SK-N-SH (cell line): Measurements from ENCODE around the gene PDE4D. TPM values are rescaled to one million over a fixed set of nuclear protein-coding genes. Genes with fewer than 3 reads are reported as not detected.

Source experiments
- CTCF ChIA-PET: fragments of 300-600, 350-600 bp; formaldehyde crosslinking; extraction: SDS; loops from one replicate; lab custom pipeline; 2021; lab: Yijun Ruan, JAX
- POLR2A ChIA-PET: fragments of 350-600 bp; sonication (Branson Sonifier 250); formaldehyde crosslinking; extraction: SDS; loops from one replicate; lab custom pipeline; 2020; ENCODE audit warnings: antibody characterized with exemption, inconsistent platforms; lab: Yijun Ruan, JAX
- DNase-seq: peaks from one replicate; pipeline ENCODE4 v3.0.0; 2012
- H2AFZ ChIP-seq: fragments of 200-600 bp; sonication (generic); 2 replicates; pipeline ENCODE4 v1.8.1; 2016; ENCODE audit warnings: antibody characterized with exemption, mild to moderate bottlenecking, low read depth
- H3F3A ChIP-seq: fragments of 200-600 bp; sonication (generic); replicated peaks from 2 replicates; pipeline ENCODE3; 2016; ENCODE audit warnings: antibody characterized with exemption, mild to moderate bottlenecking; ENCODE audit not compliant: insufficient read depth
- H3K27ac ChIP-seq, 2 experiments: fragments of 200-500 bp in 1 of 2; fragments of 200-600 bp in 1 of 2; sonication (Bioruptor generic) in 1 of 2; sonication (generic), shearing (Covaris generic) in 1 of 2; 2 replicates each; pipeline versions ENCODE4 v1.5.1 to v1.6.1; 2014 to 2016; ENCODE audit warnings: low read depth in 2 of 2, inconsistent platforms in 1 of 2, low read length in 1 of 2, mild to moderate bottlenecking in 1 of 2, mixed read lengths in 1 of 2
- H3K27me3 ChIP-seq: fragments of 200-600 bp; sonication (generic), shearing (Covaris generic); 2 replicates; pipeline ENCODE4 v1.6.1; 2016; ENCODE audit warnings: mixed run types; ENCODE audit not compliant: insufficient read depth
- H3K36me3 ChIP-seq, 2 experiments: fragments of 200-500 bp in 1 of 2; fragments of 200-600 bp in 1 of 2; sonication (Bioruptor generic) in 1 of 2; sonication (generic) in 1 of 2; replicated peaks in 1 of 2; 2 replicates each; pipeline versions ENCODE3 to v1.5.1; 2014 to 2016; ENCODE audit warnings: low read length in 1 of 2, mild to moderate bottlenecking in 1 of 2; ENCODE audit not compliant: insufficient read depth in 2 of 2, control insufficient read depth in 1 of 2
- H3K4me1 ChIP-seq, 2 experiments: fragments of 200-500 bp in 1 of 2; fragments of 200-600 bp in 1 of 2; sonication (Bioruptor generic) in 1 of 2; sonication (generic), shearing (Covaris generic) in 1 of 2; 2 replicates each; pipeline versions ENCODE4 v1.5.1 to v1.6.1; 2014 to 2016; ENCODE audit warnings: low read depth in 1 of 2, low read length in 1 of 2, mixed run types in 1 of 2; ENCODE audit not compliant: insufficient read depth in 2 of 2, control insufficient read depth in 1 of 2
- H3K4me2 ChIP-seq: fragments of 200-600 bp; sonication (generic), shearing (Covaris generic); 2 replicates; pipeline ENCODE4 v1.6.1; 2017; ENCODE audit warnings: mixed run types
- H3K4me3 ChIP-seq, 2 experiments: fragments of 200-500 bp in 1 of 2; fragments of 200-600 bp in 1 of 2; sonication (Bioruptor generic) in 1 of 2; sonication (generic), shearing (Covaris generic) in 1 of 2; 2 replicates each; pipeline versions ENCODE4 v1.5.1 to v1.8.1; 2014 to 2016; ENCODE audit warnings: low read depth in 2 of 2, inconsistent platforms in 1 of 2, low read length in 1 of 2, mild to moderate bottlenecking in 1 of 2, mixed read lengths in 1 of 2, moderate library complexity in 1 of 2
- H3K79me2 ChIP-seq: fragments of 200-600 bp; sonication (generic); 2 replicates; pipeline ENCODE4 v1.8.1; 2017; ENCODE audit warnings: mild to moderate bottlenecking; ENCODE audit not compliant: insufficient read depth
- H3K9ac ChIP-seq: fragments of 200-600 bp; sonication (generic); 2 replicates; pipeline ENCODE4 v1.6.1; 2017; ENCODE audit warnings: mixed run types
- H3K9me2 ChIP-seq: fragments of 200-600 bp; sonication (generic); 2 replicates; pipeline ENCODE4 v1.6.1; 2017; ENCODE audit warnings: mixed run types
- H3K9me3 ChIP-seq: fragments of 200-600 bp; sonication (generic); 2 replicates; pipeline ENCODE4 v1.6.1; 2017; ENCODE audit warnings: mixed run types, mild to moderate bottlenecking, moderate library complexity
- H4K20me1 ChIP-seq: fragments of 200-600 bp; sonication (generic); 2 replicates; pipeline ENCODE4 v1.6.1; 2017; ENCODE audit warnings: mild to moderate bottlenecking, mixed run types; ENCODE audit not compliant: insufficient read depth
- EP300 ChIP-seq, 2 experiments: IDR thresholded peaks; 2 replicates each; pipeline versions ENCODE4 v1.4.0 to v1.6.1; 2012; ENCODE audit warnings: borderline replicate concordance in 1 of 2, low read depth in 1 of 2, low read length in 1 of 2
- EZH2phosphoT487 ChIP-seq: fragments of 200-600 bp; sonication (generic); IDR thresholded peaks from 2 replicates; pipeline ENCODE4 v1.6.1; 2017; ENCODE audit warnings: low read depth, mixed run types, mild to moderate bottlenecking, antibody characterized with exemption, moderate library complexity, borderline replicate concordance
- FOSL2 ChIP-seq: IDR thresholded peaks from 2 replicates; pipeline ENCODE4 v1.4.0; 2012; ENCODE audit warnings: low read depth, mild to moderate bottlenecking, moderate library complexity, borderline replicate concordance
- FOXJ3 ChIP-seq: sonication (generic); formaldehyde crosslinking; IDR thresholded peaks from 2 replicates; pipeline ENCODE4 v1.5.1; 2020; ENCODE audit warnings: mild to moderate bottlenecking, missing genetic modification reagents
- GATA2 ChIP-seq: sonication (generic); formaldehyde crosslinking; IDR thresholded peaks from 2 replicates; pipeline ENCODE4 v1.5.0; 2020; ENCODE audit warnings: mild to moderate bottlenecking, missing genetic modification reagents
- MEF2A ChIP-seq: IDR thresholded peaks from 2 replicates; pipeline ENCODE4 v1.4.0; 2012; ENCODE audit warnings: low read depth, borderline replicate concordance
- MXI1 ChIP-seq: IDR thresholded peaks from 2 replicates; pipeline ENCODE4 v1.6.1; 2012; ENCODE audit warnings: mild to moderate bottlenecking, low read depth, low read length, improper control_type of control experiment
- NFIC ChIP-seq: IDR thresholded peaks from 2 replicates; pipeline ENCODE4 v1.4.0; 2012; ENCODE audit warnings: borderline replicate concordance
- RCOR1 ChIP-seq: fragments of 150-350 bp; IDR thresholded peaks from 2 replicates; pipeline ENCODE4 v1.6.1; 2017; ENCODE audit warnings: antibody characterized with exemption, low read length
- RFX5 ChIP-seq: IDR thresholded peaks from 2 replicates; pipeline ENCODE4 v1.6.1; 2012; ENCODE audit warnings: mild to moderate bottlenecking, improper control_type of control experiment, low read length
- TEAD4 ChIP-seq: IDR thresholded peaks from 2 replicates; pipeline ENCODE4 v1.4.0; 2012; ENCODE audit warnings: mild to moderate bottlenecking, borderline replicate concordance; ENCODE audit not compliant: insufficient read depth
- WGBS: methylation state at CpG from one replicate; pipeline ENCODE4 v1.1.6; 2017; ENCODE audit warnings: low lambda C conversion rate; 5-methylcytosine and 5-hydroxymethylcytosine counted together
- polyA plus RNA-seq, 3 experiments: library from polyadenylated mRNA; depleted of rRNA; stranded (reverse); fragments of >200 nt; gene quantifications; 2 replicates each; pipeline ENCODE4 v1.2.3, GENCODE V29; 2012
- TF ChIP-seq, protein P1 (sequence below): IDR thresholded peaks from 2 replicates; pipeline ENCODE4 v1.4.0; 2012; ENCODE audit warnings: low read depth, borderline replicate concordance
- TF ChIP-seq, protein P2 (sequence below): IDR thresholded peaks from 2 replicates; pipeline ENCODE4 v1.4.0; 2012; ENCODE audit warnings: low read depth, borderline replicate concordance
- TF ChIP-seq, protein P3 (sequence below): IDR thresholded peaks from 2 replicates; pipeline ENCODE4 v1.4.0; 2012; ENCODE audit warnings: low read depth
- TF ChIP-seq, protein P4 (sequence below): fragments of 150-350 bp; IDR thresholded peaks from 2 replicates; pipeline ENCODE4 v1.6.1; 2017; ENCODE audit warnings: antibody characterized with exemption, low read length, low read depth, borderline replicate concordance

The PDE4D gene
- polyA plus RNA-seq, 1 of the 3 experiments (the other 2 are of a cell fraction), result 2.4 TPM

DNA sequence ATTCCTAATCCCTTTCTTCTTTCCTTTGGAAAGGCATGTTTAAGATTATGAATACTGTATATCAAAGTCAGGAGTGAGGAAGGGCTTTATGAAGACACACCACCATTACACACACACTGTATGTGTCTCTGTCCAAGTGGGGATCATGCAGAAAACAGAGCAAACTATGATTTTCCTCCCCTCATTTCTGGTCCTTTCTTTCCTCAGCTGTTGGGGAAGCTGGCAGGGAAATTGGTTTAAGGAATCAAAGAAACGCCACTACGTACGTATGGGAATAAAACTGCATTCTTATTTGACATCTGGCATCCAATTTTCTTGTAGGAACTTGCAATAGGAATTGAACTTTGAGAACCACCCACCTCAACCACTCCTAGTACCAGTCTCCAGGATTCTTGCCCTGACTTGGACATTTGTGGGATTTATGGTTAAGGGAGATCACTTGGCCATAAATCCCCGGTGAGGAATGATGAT is 125.8 kb downstream of the PDE4D start:
- Histone ChIP-seq H3K4me3 (peak overlapping the region; percentile 79 to 85), H3K27me3 (no peaks in the 10 kb centered on the region), H3K27ac (peak overlapping the region; percentile 78 to 90), H3K9me3 (no peaks in the 10 kb centered on the region), H4K20me1 (no peaks in the 10 kb centered on the region), H3K4me1 (peaks cover 12% of the 10 kb centered on the region in 2 experiments; a peak in 3 of 4 replicates), H3K4me2 (peak overlapping the region; percentile 82), H3K36me3 (no peaks in the 10 kb centered on the region), H3F3A (peaks cover 16% of the 10 kb centered on the region), H3K79me2 (peaks cover 7% of the 10 kb centered on the region; the same call in 1 of the 2 replicates), H2AFZ (peak overlapping the region; percentile 88), H3K9me2 (no peaks in the 10 kb centered on the region), H3K9ac (peak overlapping the region; percentile 80)
- no peak for DNase-seq
- POLR2A ChIA-PET, result interaction anchor here (1.3 kb wide), 1 partner anchor 18 kb away, joined by 5 read pairs; no protein-coding TSS in a partner anchor
- TF ChIP-seq RFX5 (no peak), EP300 (IDR thresholded peaks at IDR 0.05; ENCODE audit: borderline replicate concordance in 1 of 2, low read depth in 1 of 2, low read length in 1 of 2) (no peak), FOSL2 (no peak), GATA2 (CRISPR knock-in tag) (no peak), FOXJ3 (CRISPR knock-in tag) (no peak), EZH2phosphoT487 (no peak), NFIC (no peak; the same call in 1 of the 2 replicates), TEAD4 (no peak), MEF2A (no peak), MXI1 (no peak)
- TF ChIP-seq, protein P1, sequence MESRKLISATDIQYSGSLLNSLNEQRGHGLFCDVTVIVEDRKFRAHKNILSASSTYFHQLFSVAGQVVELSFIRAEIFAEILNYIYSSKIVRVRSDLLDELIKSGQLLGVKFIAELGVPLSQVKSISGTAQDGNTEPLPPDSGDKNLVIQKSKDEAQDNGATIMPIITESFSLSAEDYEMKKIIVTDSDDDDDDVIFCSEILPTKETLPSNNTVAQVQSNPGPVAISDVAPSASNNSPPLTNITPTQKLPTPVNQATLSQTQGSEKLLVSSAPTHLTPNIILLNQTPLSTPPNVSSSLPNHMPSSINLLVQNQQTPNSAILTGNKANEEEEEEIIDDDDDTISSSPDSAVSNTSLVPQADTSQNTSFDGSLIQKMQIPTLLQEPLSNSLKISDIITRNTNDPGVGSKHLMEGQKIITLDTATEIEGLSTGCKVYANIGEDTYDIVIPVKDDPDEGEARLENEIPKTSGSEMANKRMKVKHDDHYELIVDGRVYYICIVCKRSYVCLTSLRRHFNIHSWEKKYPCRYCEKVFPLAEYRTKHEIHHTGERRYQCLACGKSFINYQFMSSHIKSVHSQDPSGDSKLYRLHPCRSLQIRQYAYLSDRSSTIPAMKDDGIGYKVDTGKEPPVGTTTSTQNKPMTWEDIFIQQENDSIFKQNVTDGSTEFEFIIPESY, result no peak
- WGBS, result 12% methylated on average over 4 of the region's 4 CpGs
- CTCF ChIA-PET, result interaction anchor here (0.9 to 1.6 kb wide), 5 partner anchors 13 to 387 kb away, joined by 3 to 8 read pairs (median 3); no protein-coding TSS in a partner anchor

DNA sequence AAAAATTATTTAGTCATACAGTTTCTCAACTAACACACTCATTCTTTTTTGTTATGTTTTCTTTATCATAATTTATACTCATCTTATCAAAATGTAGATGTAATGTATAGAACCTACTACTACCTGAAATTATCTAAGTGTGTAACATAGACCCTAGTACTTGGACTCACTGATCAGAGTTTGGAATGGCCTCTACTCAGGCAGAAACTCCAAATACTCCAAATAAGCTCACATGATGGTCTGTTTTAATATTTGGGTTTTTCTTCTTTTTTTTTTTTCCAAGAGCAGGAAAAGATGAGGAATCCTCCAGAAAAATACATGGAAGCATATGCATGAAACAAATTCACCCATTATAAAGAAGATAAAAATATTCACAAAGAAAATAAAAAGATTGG is 126.3 kb downstream of the PDE4D start:
- ChIA-PET POLR2A (no interaction called here), CTCF (interaction anchor here (0.9 kb wide), 1 partner anchor 33 kb away, joined by 3 read pairs; no protein-coding TSS in a partner anchor)
- no peak for DNase-seq
- H3K4me1 ChIP-seq, result peaks cover 12% of the 10 kb centered on the region in 2 experiments; a peak in 3 of 4 replicates
- H3K9ac ChIP-seq, result peak overlapping the region; percentile 80; the same call in 1 of the 2 replicates
- peaks cover 7% of the 10 kb centered on the region; the same call in 1 of the 2 replicates for H3K79me2 ChIP-seq
- peak overlapping the region; percentile 78 to 90 for H3K27ac ChIP-seq
- H3F3A ChIP-seq, result peaks cover 16% of the 10 kb centered on the region
- H2AFZ ChIP-seq, result 0 out of 2 replicates have a peak overlapping the region, but pooled peaks have one; percentile 88
- peak overlapping the region; percentile 82 for H3K4me2 ChIP-seq
- H3K9me3 ChIP-seq, result no peaks in the 10 kb centered on the region
- no peaks in the 10 kb centered on the region for H3K27me3 ChIP-seq
- TF ChIP-seq, protein P2, sequence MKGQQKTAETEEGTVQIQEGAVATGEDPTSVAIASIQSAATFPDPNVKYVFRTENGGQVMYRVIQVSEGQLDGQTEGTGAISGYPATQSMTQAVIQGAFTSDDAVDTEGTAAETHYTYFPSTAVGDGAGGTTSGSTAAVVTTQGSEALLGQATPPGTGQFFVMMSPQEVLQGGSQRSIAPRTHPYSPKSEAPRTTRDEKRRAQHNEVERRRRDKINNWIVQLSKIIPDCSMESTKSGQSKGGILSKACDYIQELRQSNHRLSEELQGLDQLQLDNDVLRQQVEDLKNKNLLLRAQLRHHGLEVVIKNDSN, result no peak
- TF ChIP-seq, protein P3, sequence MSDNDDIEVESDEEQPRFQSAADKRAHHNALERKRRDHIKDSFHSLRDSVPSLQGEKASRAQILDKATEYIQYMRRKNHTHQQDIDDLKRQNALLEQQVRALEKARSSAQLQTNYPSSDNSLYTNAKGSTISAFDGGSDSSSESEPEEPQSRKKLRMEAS, result no peak
- TF ChIP-seq RCOR1 (no peak), RFX5 (no peak), MXI1 (no peak)
- TF ChIP-seq, protein P4, sequence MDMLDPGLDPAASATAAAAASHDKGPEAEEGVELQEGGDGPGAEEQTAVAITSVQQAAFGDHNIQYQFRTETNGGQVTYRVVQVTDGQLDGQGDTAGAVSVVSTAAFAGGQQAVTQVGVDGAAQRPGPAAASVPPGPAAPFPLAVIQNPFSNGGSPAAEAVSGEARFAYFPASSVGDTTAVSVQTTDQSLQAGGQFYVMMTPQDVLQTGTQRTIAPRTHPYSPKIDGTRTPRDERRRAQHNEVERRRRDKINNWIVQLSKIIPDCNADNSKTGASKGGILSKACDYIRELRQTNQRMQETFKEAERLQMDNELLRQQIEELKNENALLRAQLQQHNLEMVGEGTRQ, result no peak
- H4K20me1 ChIP-seq, result no peaks in the 10 kb centered on the region
- H3K4me3 ChIP-seq, result peak overlapping the region; percentile 79 to 85; a peak in 3 of 4 replicates
- H3K9me2 ChIP-seq, result no peaks in the 10 kb centered on the region
- H3K36me3 ChIP-seq, result no peaks in the 10 kb centered on the region
